Duodenal mucosa (tissue), 2 donors: ENCODE data around the gene RNF215.

Source experiments
- H3K27ac ChIP-seq: one replicate; pipeline ENCODE4 v1.7.0; 2013; ENCODE audit warnings: low read depth, low read length
- H3K27me3 ChIP-seq, 2 donors: one replicate each; pipeline ENCODE4 v1.7.0; 2013; ENCODE audit warnings: low read length in 2 of 2, control low read depth in 1 of 2; ENCODE audit not compliant: insufficient read depth in 2 of 2, control insufficient read depth in 1 of 2
- H3K36me3 ChIP-seq, 2 donors: one replicate each; pipeline ENCODE4 v1.7.0; 2013; ENCODE audit warnings: low read length in 2 of 2, control low read depth in 1 of 2; ENCODE audit not compliant: insufficient read depth in 2 of 2, control insufficient read depth in 1 of 2
- H3K4me1 ChIP-seq, 2 donors: one replicate each; pipeline ENCODE4 v1.7.0; 2013; ENCODE audit warnings: low read length in 2 of 2, control low read depth in 1 of 2; ENCODE audit not compliant: insufficient read depth in 2 of 2, control insufficient read depth in 1 of 2
- H3K4me3 ChIP-seq, 2 donors: one replicate each; pipeline ENCODE4 v1.7.0; 2013; ENCODE audit warnings: low read length in 2 of 2, low read depth in 1 of 2
- H3K9ac ChIP-seq, 2 donors: one replicate each; pipeline ENCODE4 v1.7.0; 2013; ENCODE audit warnings: low read length in 2 of 2, low read depth in 1 of 2
- H3K9me3 ChIP-seq, 2 donors: one replicate each; pipeline ENCODE4 v1.7.0; 2013; ENCODE audit warnings: low read length in 2 of 2, control low read depth in 1 of 2; ENCODE audit not compliant: control insufficient read depth in 1 of 2

RNF215 gene

DNA sequence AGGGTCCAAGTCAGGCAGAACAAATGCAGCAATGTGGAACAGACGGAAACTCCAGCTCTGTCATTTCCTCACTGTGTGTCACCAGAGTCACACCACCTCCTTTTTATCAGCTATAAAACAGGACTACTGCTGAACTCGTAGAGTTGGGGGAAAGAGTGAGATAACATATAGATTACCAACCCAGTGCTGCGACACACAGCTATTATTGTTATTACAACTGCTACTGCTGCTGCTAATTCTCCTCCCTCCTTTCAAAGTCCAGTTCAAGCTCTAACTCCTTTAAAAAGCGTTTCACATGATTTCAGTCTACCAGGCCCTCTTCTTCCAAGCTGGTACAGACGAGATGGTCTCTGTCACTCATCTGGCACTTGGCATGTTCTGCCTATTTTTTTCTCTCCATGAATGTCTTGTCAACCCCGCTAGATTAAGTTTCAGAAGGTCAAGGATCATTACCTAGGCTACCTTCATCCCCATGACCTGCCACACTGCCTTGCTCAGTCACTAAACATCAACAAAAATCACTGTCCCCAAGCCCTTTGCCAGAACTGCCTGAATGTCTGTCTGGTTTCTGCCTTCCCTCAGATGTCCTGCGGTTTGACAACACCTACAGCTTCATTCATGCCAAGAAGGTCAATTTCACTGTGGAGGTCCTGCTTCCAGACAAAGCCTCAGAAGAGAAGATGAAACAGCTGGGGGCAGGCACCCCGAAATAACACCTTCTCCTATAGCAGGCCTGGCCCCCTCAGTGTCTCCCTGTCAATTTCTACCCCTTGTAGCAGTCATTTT is 34.7 kb upstream of the RNF215 start:
- peaks cover 70 to 73% of the 10 kb centered on the region in 2 donors for H3K4me1 ChIP-seq
- peak overlapping the region; percentile 74 to 83 for H3K4me3 ChIP-seq
- peaks cover 10 to 16% of the 10 kb centered on the region in 2 donors for H3K36me3 ChIP-seq
- peak overlapping the region; percentile 92 to 97 for H3K9ac ChIP-seq
- no peaks in the 10 kb centered on the region for H3K9me3 ChIP-seq
- H3K27me3 ChIP-seq = no peaks in the 10 kb centered on the region
- H3K27ac ChIP-seq = peak overlapping the region; percentile 96

DNA sequence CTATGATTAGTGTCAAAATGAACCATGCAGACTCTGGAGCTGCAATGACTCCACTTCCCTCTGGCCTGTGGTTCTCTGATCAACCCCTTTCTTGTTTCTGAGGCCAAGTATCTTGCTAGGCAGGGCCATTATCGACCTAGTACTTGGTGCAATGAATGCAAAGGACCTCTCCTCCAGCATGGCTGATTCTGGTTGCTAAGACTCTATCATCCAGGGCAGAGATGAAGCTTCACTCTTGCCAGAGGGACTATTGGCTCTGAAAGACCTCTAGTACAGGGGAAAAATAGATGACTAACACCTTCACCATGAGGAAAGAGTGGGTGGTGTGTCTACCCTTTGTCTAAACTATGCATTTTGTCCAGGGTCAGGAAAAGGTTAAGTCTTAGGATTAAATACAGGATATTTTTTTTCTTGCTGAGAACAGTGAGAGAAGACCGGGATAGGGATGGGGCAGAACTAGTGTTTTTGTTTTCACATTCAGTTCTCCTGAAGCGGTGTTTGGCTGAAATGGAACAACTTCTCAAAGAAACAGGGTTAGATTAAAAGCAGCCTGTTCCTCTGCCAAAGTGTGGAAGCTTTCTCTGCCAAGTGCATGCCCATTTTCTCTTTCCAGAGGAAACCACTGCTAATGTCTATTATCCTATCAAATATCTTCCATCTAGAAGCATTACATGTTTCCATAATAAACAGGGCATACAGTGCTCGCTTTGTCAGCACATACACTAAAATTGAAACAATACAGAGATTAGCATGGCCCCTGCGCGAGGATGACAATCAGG is 33.3 kb upstream of the RNF215 start:
- peaks cover 22 to 27% of the 10 kb centered on the region in 2 donors for H3K36me3 ChIP-seq
- H3K4me1 ChIP-seq = peaks cover 72 to 78% of the 10 kb centered on the region in 2 donors
- peak overlapping the region; percentile 26 for H3K27ac ChIP-seq
- H3K9ac ChIP-seq = peak overlapping the region; percentile 3 to 4
- H3K4me3 ChIP-seq = peak overlapping the region; percentile 19 to 35
- H3K27me3 ChIP-seq = no peaks in the 10 kb centered on the region
- no peaks in the 10 kb centered on the region for H3K9me3 ChIP-seq

DNA sequence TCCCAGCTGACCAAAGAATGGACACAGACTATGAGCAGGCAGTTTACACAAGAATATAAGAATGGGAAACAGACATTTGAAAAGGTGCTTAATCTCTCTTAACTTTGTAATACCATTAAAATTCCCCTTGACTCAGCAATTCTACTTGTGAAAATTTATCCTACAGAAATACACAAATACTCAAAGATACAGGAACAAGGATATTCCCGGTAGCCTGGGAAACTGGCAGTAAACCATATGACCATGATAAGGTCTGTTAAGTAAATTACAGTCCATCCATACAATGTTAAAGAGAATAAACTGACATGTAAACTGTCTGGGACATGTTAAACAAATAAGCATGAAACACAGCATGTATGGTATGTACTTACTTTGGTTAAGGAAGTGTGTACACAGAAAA is 29.6 kb upstream of the RNF215 start:
- peaks cover 43 to 58% of the 10 kb centered on the region in 2 donors for H3K4me1 ChIP-seq
- peak overlapping the region; percentile 8 for H3K27ac ChIP-seq
- no peak overlapping the region for H3K9ac ChIP-seq
- H3K36me3 ChIP-seq = peaks cover 25 to 41% of the 10 kb centered on the region in 2 donors
- H3K27me3 ChIP-seq = no peaks in the 10 kb centered on the region
- no peak overlapping the region for H3K4me3 ChIP-seq
- H3K9me3 ChIP-seq = no peaks in the 10 kb centered on the region

DNA sequence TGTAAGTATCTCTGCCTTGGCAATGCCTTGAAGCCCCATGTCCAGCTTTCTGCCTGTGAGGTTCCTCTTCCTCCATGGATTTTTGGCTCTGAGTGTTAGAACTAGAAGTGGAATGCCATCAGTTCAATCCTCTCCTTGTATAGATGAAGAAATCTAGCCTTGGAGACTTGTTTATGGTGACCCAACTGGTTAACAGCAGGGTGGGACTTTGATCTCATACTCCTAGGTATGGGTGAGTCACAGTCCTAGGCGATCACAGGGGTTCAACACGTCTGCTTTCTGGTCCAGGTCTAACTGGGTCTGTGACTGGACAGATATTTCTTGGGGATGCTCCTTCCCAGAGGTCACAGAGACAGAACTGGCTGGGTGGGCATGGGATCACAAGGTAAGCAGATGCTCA is 29.2 kb upstream of the RNF215 start:
- H3K9me3 ChIP-seq = no peaks in the 10 kb centered on the region
- no peaks in the 10 kb centered on the region for H3K27me3 ChIP-seq
- no peak overlapping the region for H3K4me3 ChIP-seq
- H3K4me1 ChIP-seq = peaks cover 39 to 53% of the 10 kb centered on the region in 2 donors
- peak overlapping the region; percentile 8 for H3K27ac ChIP-seq
- H3K36me3 ChIP-seq = peaks cover 25 to 41% of the 10 kb centered on the region in 2 donors
- no peak overlapping the region for H3K9ac ChIP-seq

DNA sequence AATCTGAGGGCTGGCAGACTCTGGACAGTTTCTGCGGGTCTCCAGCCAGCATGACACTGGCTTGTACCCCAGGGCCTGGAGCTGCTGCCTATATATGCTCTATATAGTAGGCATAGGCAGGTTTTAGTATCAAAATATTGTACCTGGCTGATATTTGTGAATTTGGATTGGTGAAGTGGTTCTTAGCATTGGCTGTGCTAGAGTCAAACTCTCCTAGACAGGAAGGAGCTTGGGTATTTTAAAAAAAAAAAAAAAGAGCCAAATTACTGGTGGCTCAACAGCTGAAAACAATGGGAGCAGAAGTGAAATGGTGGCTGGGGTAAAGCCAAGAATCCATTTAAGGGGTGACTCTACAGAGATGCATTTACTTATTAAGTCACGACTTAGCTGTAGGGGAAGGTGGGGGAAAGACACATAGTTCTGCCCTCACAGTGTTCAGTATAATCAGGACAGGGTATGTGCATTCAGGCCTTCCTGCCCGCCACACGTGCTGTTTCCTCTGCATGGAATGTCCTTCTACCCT is 27.4 kb upstream of the RNF215 start:
- Histone ChIP-seq H3K9ac (no peak overlapping the region), H3K27me3 (no peaks in the 10 kb centered on the region), H3K4me3 (no peak overlapping the region), H3K36me3 (peaks cover 21 to 49% of the 10 kb centered on the region in 2 donors), H3K27ac (no peak overlapping the region), H3K9me3 (no peaks in the 10 kb centered on the region), H3K4me1 (peaks cover 24 to 39% of the 10 kb centered on the region in 2 donors)

DNA sequence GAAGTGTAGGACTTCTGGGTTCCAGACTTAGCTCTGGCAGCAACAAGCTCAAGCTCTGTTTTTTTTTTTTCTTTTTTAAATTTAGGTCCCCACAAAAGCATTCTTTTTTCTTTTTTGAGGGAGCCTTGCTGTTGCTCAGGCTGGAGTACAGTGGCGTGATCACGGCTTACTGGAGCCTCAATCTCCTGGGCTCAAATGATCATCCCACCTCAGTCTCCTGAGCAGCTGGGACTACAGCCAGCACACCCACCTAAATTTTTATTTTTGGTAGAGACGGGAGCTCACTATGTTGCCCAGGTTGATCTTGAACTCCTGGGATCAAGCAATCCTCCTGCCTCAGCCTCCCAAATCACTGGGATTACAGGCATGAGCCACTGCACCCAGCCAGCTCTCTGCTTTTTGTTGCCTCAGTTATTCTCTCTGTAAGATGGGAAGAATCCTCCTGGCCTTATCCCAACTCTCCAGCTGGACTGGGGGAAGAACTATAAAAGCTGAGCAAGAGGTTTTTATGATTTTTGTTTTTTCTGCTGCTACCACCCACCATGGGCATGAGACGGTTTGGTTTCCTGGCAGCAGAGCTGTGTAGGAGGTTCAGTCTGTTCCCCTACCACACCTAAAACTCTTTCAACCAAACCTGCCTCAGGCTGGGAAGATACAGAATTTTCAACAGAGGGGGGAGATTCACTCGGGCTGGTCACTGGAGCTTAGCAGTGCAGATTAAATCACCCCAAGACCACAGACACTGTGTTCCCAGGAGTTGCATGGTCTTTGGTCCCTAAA is 26.7 kb upstream of the RNF215 start:
- no peaks in the 10 kb centered on the region for H3K27me3 ChIP-seq
- no peak overlapping the region for H3K9ac ChIP-seq
- H3K27ac ChIP-seq = no peak overlapping the region
- H3K36me3 ChIP-seq = peaks cover 25 to 53% of the 10 kb centered on the region in 2 donors
- H3K4me3 ChIP-seq = no peak overlapping the region
- no peaks in the 10 kb centered on the region for H3K9me3 ChIP-seq
- peaks cover 21 to 37% of the 10 kb centered on the region in 2 donors for H3K4me1 ChIP-seq

DNA sequence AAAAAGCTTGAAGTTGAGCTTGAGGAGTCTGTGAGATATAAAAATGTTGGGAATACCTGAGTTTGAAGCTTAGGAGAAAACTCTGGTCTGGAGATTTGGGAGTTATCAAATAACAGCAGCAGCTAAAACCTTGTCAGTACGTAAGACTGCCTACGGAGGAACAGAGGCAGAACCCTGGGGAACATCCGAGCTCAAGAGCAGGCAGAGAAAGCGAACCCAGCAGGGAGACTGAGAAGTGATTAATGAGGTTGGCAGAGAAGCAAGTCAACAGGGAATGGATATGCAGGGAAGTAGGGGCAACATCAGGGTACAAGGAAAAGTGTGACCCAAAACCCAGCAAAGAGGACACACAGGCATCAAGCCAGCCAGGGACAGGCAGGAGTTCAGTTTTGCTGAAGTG is 25.8 kb upstream of the RNF215 start:
- Histone ChIP-seq H3K27ac (no peak overlapping the region), H3K9me3 (no peaks in the 10 kb centered on the region), H3K27me3 (no peaks in the 10 kb centered on the region), H3K9ac (no peak overlapping the region), H3K36me3 (peaks cover 29 to 57% of the 10 kb centered on the region in 2 donors), H3K4me1 (peaks cover 15 to 28% of the 10 kb centered on the region in 2 donors), H3K4me3 (no peak overlapping the region)

DNA sequence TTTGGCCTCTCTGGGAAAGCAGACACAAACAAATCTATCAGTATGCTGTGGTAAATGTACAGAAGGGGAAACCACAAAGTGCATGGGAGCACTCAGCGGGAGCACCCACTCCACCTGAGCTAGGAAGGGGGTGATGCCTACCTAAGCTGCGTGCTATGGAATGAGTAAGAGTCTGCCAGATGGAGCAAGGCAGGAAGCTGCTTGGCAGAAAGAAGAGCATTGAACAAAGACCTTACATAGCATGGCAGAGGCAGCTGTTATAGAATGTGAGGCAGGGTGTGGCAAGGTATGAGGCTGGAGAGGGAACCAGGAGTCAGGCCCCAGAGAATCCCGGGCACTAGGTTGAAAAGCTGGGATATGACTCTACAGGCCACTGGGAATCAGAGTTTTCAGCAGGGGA is 24.6 kb upstream of the RNF215 start:
- no peak overlapping the region for H3K9ac ChIP-seq
- peaks cover 11 to 15% of the 10 kb centered on the region in 2 donors for H3K4me1 ChIP-seq
- H3K27ac ChIP-seq = no peak overlapping the region
- no peak overlapping the region for H3K4me3 ChIP-seq
- H3K9me3 ChIP-seq = no peaks in the 10 kb centered on the region
- peaks cover 23 to 60% of the 10 kb centered on the region in 2 donors for H3K36me3 ChIP-seq
- no peaks in the 10 kb centered on the region for H3K27me3 ChIP-seq

DNA sequence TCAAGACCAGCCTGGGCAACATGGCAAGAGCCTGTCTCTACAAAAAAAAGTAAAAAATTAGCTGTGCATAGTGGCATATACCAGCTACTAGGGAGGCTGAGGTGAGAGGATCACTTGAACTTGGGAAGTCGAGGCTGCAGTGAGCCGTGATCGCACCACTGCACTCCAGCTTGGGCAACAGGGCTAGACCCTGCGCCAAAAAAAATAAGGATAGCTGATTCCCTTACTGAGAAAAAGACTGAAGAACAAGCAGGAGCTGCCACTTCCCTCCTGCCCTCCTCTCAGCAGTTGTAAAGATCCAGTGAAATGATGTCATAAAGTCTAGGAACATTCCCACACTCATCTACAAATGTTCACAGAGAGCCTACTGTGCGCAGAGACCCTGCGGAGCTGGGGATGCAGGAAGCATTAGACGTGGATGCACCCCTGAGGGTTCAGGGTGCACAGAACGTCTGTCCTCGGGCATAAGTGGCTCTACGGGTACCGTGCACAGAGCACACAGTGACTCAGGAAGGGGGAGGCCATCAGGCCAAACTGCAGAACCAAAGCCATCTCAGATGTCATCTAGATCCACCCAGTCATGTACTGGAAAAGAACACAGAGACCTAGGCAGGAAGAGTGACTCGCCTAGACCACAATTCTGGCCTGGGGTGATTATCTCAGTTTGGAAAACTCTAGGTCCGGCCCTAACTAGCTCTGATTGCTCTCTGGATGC is 21.3 kb upstream of the RNF215 start:
- H3K9ac ChIP-seq = no peak overlapping the region
- no peaks in the 10 kb centered on the region for H3K27me3 ChIP-seq
- no peak overlapping the region for H3K4me3 ChIP-seq
- H3K36me3 ChIP-seq = peaks cover 8 to 48% of the 10 kb centered on the region in 2 donors
- no peaks in the 10 kb centered on the region for H3K9me3 ChIP-seq
- H3K4me1 ChIP-seq = peaks cover 6 to 10% of the 10 kb centered on the region in 2 donors
- H3K27ac ChIP-seq = no peak overlapping the region
